M059J (cell line): Measurements from ENCODE around the gene CSTPP1. TPM values are rescaled to one million over a fixed set of nuclear protein-coding genes. Genes with fewer than 3 reads are reported as not detected.
"Not testable (repeated sequence)": the region's sequence is repeated elsewhere in the genome, so short reads cannot be mapped to it uniquely, and the experiment has no call there.

ENCODE experiments used
- DNase-seq: peaks from one replicate; pipeline ENCODE4 v3.0.0-alpha.2; 2012; ENCODE audit warnings: low read depth
- total RNA-seq: library from RNA; depleted of rRNA; stranded (reverse); fragments of >200 nt; shearing (Covaris generic); gene quantifications from 2 replicates; pipeline ENCODE4 v1.2.3, GENCODE V29; 2014

Gene CSTPP1
- total RNA-seq, 1 experiment from 2014 or later: 46.6 TPM

DNA sequence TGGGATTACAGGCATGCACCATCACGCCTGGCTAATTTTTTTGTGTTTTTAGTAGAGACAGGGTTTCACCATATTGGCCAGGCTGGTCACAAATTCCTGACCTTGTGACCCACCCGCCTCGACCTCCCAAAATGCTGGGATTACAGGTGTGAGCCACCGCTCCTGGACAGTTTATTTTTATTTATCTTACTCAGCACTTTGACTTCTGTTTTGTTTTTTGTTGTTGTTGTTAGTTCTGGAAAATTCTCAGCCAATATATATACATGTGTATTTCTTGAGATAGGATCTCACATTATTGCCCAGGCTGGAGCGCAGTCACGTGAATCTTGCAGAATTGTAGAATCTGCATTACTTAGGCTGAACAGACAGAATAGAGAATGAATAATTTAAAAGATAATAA, 107.6 kb downstream of the CSTPP1 start:
- DNase-seq: no peak

DNA sequence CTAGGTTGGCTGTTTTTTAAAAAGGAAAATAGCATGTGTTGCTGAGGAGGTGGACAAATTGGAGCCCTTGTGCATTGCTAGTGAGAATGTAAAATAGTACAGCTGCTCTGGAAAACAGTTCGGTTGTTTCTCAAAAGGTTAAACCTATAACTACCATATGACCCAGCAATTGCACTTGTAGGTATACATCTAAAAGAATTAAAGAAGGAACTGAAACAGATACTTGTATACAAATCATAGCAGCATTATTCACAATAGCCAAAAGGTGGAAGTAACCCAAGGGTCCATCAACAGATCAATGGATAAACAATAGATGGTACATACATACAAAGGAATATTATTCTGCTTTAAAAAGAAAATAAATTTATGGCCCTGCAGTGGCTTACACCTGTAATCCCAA, 111.4 kb downstream of the CSTPP1 start:
- DNase-seq: no peak

DNA sequence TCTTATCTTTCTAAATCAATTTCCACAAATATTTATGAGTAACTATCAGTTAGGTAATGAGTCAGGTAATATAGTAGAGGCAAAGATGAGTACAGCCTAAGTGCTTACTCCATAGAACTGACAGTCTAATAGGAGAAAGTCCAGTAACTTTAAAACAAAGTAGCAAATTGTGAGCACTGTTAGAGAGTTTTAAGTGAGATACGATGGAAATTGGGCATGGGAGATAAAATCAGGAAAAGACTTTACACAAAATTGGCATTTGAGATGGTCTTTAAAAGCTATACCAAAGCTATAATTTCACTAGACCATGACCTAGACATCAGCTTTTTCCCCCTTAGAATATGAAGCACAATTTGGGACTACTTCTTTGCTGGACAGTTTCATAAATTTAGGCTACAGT, 113.7 kb downstream of the CSTPP1 start:
- DNase-seq: no peak

DNA sequence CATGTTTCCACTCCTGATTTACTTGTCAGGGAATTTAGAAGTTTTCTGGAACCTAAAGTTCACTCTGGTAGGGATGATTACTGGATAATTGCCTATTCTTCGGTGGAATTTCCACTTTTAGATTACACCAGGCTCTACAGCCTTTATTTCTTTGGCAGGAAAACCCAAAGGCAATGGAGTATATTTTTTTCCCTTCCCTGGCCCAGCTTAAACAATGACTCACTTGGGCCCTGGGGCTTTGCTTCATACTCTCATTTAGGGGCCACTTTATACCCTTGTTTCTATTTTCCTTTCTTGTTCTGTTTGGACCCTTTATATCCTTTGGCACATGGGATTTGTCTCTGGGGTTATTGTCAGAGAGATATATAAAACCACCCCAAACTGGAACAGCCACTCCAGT, 114.7 kb downstream of the CSTPP1 start:
- DNase-seq: peak; percentile 58

DNA sequence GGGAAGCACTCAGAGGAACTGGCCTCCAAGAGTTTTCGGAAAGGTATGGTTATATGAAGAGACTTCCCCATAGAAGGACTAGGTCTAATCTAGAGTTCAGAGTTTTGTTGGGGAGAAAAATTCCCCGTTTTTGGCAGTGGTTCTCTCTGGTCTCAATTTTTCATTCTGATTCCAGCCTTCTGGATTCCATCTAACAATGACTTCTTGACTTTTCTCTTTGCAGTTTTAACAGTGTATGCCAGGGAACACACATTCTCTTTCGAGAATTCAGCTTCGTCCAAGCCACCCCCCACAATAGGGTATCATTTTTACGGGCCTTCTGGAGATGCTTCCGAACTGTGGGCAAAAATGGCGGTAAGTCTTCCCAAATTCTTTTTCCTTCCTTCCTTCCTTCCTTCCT, 115.6 kb downstream of the CSTPP1 start:
- DNase-seq: no peak

DNA sequence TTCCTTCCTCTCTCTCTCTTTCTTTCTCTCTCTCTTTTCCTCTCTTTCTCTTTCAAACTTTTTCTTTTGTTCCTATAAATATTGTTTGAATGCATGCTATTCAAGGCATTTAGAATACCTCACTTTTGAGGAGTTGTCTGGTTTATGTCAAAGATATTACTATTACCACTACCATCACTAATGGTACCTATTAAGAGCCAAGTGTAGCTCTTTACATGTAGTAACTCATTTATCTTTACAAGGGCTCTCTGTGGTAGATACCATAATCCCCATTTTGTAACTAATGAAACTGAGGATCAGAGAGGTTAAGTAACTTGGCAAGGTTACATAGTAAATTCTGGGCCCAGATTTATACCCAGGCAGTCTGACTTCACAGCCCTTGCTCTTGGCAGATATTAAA, 116.0 kb downstream of the CSTPP1 start:
- no peak for DNase-seq

DNA sequence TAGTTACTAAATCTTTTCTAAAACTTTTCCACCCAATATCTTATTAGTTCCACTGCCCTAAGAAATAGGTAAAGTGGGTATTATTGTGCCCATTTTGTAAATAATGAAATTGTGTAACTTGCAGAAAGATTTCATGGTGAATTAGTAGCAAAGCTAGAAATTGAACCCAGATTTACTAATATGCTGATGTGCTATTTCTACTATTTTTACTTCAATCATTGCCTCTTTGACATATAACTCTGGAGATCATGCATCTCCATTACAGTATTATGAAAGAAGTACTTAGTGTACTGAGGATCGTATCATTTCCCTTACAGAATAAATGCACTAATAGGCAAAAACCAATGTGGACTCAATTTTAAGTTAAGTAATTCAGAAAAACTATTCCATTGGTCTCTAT, 119.0 kb downstream of the CSTPP1 start:
- no peak for DNase-seq

DNA sequence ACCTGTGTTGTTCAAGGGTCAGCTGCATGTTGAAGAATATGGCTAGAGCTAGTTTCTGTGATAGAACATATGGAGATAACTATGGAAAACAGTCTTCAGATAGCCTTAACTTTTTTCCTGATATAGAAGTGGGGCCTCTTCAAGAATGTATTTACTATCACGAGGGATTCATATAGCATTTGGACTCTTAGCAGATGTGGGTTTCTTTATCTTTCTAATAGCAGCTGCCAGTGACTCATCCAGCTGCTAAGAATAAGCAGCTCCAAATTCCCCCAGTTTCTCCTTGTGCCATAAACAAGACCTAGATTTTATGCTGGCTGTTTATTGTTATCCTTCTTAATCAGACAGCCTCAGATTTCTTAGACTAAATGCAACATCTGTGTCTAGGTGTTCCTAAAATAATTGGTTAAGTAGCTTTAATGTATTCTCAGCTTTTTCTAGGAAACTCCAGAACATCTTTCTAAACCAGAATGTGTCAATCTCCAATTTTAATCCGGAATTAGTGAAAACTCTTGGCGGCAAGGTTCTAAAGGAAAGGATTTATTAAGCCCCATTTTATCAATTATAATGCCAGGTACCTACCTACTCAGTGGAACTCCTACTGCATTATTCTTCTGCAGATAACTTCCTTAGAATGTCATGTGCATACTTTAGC, 119.8 kb downstream of the CSTPP1 start:
- DNase-seq: peak; percentile 34

DNA sequence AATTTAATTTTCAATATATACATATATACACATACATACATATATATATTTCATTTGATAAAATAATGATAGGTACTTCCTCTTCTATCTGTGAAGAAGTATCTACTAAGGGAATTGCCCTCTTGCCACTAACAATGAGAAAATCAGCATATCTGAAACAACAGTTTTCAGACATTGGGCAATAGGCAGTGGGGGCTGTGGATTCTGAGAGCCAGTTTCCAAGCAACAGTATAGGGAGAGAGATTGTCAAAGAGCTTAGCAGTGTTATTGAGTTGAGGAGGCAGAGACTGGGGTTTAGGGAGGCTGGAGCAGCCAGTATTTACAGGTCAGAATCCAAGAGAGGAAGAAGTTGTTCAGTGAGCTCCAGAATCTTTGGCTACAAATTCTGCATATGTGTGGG, 120.8 kb downstream of the CSTPP1 start:
- no peak for DNase-seq

DNA sequence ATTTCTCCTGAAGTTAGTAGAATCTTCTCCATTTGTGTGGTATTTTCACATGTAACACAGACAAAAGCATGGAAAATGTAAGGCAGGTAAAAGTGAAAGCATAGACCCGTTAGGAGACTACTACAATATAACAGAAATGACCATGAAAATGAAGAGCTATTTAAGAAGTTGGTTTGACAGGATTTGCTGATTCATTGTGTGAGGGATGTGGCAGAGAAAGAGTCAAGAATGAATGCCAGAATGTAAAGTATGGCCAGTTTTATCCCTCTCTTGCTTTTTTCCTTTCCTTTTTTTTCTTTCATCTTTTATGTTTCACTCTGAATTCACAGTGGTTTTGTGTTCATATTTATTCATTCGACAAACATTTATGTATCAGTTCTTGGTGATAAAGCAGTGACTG, 124.2 kb downstream of the CSTPP1 start:
- DNase-seq: peak; percentile 36

DNA sequence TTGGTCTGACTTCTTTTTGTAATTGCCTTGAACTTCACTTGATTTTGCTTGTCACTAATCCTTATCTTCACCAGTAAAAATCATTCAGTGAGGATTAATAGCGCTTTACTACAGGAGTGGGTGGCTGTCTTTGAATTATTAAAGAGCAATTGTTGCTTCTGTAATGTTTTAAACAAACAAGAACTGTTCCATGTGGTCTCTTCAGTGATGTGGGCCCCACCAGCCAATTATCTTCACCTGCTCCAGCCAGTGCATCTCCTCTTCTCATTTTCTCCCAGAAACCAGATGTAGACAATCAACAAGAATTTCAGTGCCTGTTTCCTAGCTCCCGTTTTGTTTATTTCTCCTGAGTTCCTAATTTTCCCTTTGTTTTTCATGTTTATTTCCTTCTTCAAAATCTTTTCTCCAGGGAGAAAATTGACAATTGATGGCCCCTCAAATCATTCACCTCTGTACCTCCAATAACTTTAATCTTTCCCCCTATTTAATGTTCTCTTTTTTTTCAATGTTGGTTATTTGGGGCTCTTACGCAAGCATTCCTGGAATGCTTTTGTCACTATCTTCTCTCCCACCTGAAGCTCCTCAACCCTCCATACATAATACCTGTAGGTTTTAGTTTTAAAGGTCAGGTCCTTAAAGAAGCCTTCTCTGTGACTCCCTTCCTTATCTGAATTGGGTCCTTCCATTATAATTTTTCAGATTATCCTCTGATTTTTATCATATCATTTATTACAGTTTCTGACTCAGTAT, 125.0 kb downstream of the CSTPP1 start:
- DNase-seq: no peak

DNA sequence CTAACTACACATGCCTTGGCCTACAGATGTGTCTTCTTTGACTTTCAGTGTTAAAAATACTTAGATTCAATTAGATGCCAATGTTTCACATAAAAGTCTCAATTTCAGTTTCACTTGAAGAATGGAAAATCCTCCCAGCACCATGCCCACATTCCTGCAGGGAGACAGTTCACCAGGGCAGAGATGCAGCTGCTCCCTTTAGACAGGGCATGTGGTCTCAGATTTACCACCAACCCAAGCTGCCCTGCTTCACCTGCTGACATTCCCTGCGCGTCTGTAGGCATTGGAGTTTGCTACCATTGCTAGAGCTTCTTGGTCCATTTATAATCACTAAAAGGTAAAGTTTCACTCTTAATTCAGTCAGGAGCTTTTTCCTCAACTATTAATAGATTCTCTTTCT, 126.2 kb downstream of the CSTPP1 start:
- no peak for DNase-seq

DNA sequence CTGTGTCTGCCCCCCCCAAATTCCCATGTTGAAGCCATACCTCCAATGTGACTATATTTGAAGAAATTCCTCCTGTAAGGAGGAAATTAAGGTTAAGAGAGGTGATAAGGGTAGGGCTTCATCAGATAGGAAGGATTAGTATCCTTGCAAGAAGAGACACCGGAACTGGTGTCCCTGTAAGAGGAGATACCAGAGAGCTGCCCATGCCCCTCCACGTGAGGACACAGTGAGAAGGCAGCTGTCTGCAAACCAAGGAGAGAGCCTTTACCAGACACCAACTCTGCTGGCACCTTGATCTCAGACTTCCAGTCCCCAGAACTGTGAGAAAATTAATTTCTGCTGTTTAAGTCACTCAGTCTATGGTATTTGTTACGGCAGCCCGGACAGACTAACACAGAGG, 130.8 kb downstream of the CSTPP1 start:
- DNase-seq: no peak

DNA sequence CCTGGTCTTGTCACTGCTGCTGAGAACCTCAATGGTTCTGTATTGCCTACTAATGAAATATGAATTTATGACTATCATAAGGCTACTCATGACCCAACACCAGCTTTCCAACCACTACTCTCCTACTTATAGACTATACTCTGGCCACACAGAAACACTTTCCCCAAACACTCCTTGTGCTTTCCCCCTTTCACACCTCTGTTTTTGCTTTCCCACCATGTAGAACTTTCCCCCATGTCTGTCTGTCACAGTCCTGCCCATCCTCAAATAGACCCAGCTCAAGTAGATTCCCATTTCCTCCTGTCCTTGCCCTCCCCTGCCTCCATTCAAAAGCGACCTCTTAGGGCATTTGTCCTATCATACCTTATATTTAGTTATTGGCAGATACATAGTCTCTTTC, 134.2 kb downstream of the CSTPP1 start:
- no peak for DNase-seq

DNA sequence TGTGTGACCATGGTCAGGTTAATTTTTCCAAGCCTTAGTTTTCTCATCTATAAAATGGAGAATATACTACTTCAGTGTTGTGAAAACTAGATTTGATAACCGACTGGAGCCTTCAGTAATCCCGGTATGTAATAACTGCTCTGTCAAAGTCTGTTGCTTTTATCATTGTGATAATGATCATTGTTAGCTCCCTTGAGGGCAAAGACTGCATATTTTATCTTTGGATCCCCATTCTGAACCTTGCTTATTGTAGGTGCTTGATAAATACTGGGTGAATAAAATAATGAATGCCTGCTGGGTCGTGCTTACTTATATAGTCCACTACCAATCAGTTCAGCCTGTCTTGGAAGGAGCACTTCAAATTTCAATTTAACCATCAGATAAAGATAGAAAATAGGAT, 134.8 kb downstream of the CSTPP1 start:
- no peak for DNase-seq

DNA sequence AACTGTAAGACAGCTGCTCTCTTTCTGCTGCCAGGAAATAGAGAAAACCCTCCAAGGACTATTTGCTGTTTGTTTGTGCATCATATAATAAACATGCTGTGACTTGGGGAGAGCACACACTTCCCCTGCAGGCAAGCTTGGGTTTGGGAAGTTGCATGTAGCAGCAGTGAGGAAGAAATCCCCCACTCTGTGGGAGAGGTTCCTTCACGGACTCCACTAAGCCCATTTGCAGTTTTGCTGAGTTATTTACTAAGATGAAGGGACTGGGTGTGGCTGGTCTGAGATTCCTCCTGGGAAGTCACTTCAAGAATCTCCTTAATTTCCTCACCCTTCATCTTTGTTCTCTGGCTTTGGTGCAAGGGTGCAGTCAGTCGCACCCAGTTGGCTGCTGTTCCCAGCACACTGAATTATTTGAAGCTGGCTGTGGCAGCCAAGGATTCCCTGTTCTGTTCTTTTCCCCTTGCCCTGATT, 135.3 kb downstream of the CSTPP1 start:
- DNase-seq: no peak

DNA sequence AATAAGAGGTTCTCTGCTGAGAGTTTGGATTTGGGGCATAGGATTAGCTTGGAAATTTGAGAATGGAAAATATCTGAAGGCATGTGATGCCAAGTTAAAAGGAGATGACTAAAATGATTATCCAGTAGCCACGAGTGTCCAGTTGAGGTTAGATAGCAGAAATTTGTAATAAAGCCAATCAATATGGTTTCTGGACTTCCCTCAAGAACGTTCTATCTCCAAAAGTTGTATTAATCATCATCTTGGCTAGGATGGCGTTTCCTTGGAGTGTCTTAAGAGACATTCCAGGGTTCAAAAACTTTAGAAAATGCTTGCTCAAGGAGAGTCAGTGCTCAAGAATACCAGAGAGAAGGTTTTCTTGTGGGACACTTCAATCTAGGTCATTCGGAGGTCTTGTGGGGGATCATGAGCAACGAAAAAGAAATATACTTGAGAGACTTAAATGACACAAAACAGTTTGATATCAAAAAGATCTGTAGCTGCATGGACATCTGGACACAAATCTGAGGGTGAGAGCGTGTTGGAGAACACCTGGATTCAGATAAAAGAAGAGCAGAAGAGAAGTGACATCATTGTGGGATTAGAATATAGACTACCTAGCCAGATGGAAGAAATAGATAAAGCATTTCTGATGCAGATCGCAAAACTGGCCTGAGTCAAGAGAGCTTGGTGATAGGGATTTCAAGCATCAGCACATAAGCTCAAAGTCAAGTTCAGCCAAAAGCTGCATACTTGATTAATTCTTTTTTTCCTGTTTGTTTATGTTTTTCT, 142.4 kb downstream of the CSTPP1 start:
- no peak for DNase-seq

DNA sequence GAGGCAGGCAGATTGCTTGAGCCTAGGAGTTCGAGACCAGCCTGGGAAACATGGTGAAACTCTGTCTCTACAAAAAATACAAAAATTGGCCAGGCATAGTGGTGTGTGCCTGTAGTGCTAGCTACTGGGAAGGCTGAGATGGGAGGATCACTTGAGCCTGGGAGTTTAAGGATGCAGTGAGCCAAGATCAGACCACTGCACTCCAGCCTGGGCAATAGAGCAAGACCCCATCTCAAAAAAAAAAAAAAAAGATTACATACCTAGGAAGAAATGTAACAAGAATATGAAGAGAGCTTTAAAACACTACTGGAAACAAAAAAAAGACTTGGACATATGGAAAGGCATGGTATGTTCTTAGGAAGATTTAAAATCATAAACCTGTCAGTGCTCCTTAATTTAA, 144.2 kb downstream of the CSTPP1 start:
- not testable (repeated sequence) for DNase-seq

DNA sequence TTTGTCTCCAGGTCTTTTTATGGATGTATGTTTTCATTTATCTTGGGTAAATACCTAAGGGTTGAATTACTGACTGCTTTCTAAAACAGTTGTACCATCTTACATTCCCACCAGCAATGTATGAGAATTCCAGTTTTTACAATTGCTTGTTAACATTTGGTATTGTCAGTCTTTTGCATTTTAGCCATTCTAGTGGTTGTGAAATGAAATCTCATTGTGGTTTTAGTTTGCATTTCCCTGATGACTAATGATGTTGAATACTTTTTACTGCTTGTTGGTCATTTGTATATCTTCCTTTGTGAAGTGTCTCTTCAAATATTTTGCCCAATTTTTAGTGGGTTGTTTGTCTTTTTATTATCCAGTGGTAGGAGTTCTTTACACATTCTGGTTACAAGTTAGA, 147.4 kb downstream of the CSTPP1 start:
- DNase-seq: peak; percentile 85

DNA sequence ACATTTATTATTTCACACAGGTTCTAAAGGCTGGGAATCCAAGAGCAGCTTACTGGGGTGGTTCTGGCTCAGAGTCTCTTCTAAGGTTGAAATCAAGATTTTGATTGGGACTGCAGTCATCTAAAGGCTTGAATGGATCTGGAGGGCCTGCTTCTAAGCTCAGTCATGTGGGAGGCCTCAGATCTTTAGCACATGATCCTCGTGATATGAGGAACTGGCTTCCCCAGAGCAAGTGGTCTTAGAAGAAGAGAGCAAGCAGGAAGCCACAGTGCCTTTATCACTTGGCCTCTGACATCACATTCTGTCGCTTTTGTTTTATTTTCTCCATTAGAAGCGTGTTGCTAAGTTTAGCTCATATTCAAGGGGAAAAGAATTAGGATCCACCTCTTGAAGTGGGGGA, 151.2 kb downstream of the CSTPP1 start:
- DNase-seq: no peak

DNA sequence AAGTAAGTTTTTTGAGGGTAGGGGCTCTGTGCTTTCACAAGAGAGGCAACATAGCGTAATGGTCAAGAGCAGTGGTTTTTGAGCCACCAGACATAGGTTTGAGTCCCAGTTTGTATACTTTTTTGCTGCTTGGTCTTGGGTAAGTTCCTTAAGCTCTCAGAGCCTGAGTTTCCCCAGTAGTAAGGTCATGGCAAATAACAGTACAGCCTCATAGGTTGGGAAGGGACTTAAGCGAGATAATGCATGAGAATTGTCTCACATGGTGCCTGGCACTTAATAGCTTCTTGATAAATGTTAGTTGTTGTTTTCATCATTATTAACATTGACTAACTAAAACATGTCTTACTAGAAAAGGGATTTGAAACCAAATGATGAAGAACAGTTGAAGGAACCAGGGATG, 157.0 kb downstream of the CSTPP1 start:
- DNase-seq: no peak

DNA sequence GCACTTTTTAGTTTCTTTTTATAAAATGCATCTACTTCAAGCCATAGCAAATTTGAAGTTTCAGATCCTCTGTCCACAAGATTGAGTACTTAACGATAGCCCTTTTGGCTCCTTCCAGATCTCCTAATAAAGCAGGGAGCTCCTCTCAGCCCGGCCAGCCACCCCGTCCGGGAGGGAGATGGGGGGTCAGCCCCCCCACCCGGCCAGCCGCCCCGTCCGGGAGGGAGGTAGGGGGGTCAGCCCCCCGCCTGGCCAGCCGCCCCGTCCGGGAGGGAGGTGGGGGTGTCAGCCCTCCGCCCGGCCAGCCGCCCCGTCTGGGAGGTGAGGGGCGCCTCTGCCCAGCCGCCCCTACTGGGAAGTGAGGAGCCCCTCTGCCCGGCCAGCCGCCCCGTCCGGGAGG, 160.3 kb downstream of the CSTPP1 start:
- not testable (repeated sequence) for DNase-seq

DNA sequence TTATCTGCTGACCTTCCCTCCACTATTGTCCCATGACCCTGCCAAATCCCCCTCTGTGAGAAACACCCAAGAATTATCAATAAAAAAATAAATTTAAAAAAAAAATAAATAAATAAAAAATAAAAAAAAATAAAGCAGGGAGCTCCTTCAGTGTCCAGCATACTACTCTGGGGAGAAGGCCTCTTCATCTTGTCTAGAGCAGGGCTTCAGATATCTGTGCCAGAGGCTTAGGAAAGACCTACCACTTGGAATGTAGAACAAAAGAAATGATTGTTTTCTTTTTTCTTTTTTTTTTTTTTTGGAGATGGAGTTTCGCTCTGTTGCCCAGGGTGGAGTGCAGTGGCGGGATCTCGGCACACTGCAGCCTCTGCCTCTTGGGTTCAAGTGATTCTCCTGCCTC, 161.7 kb downstream of the CSTPP1 start:
- DNase-seq: not testable (repeated sequence)
